ENCODE measurements around the gene ETV3. TPM values are rescaled to one million over a fixed set of nuclear protein-coding genes. Genes with fewer than 3 reads are reported as not detected.
A peak's percentile ranks its signal among the peaks of the same experiment; 100 is the strongest.

The ETV3 gene
- total RNA-seq, 2 experiments from 2014 or later, result 11.1 to 20.4 TPM

- Histone ChIP-seq H4K20me1 (ENCODE audit: insufficient read depth, low read length) (no peaks in the 10 kb centered on the region), H3K9me2 (ENCODE audit: insufficient read depth, low read length) (no peaks in the 10 kb centered on the region), H3K4me2 (ENCODE audit: low read length) (peak overlapping the region; percentile 56), H3K4me1 (ENCODE audit: insufficient read depth, low read length, poor library complexity, severe bottlenecking) (no peaks in the 10 kb centered on the region), H3K36me3 (ENCODE audit: insufficient read depth, low read length) (no peaks in the 10 kb centered on the region), H2AFZ (ENCODE audit: low read length) (no peak overlapping the region), H3K9me3 (ENCODE audit: low read length) (no peaks in the 10 kb centered on the region), H3K27ac (ENCODE audit: low read depth, low read length, poor library complexity, severe bottlenecking) (no peak overlapping the region), H3K4me3 (ENCODE audit: low read depth, low read length, poor library complexity, severe bottlenecking) (no peak overlapping the region), H3K79me2 (ENCODE audit: insufficient read depth, low read depth, low read length) (no peaks in the 10 kb centered on the region)
- ChIA-PET POLR2A (interaction anchor here (0.6 kb wide), 1 partner anchor 46 kb away, joined by 5 read pairs; no protein-coding TSS in a partner anchor), CTCF (ENCODE audit: unreplicated experiment) (interaction anchor here (1.0 to 1.2 kb wide), 2 partner anchors 66 to 75 kb away, joined by 3 to 5 read pairs; no protein-coding TSS in a partner anchor)
- DNase-seq (ENCODE audit: low spot score), result peak; percentile 76
- TF ChIP-seq CTCF (conservative IDR thresholded peaks at IDR 0.05; ENCODE audit: low read length), result peak; percentile 91
- no peak for TF ChIP-seq EZH2phosphoT487 (IDR thresholded peaks at IDR 0.05; ENCODE audit: borderline replicate concordance, low read depth, low read length)
- intact Hi-C loops (cut with micrococcal nuclease; ENCODE audit: unreplicated experiment), result loop anchor here (1.0 kb wide), 1 partner anchor 66 kb away; no protein-coding TSS in a partner anchor
- no TSS peak for BruUV-seq (replicated peaks)
Observed at GRCh38 chr1:157156058-157156541, 17.9 kb upstream of the ETV3 start.

GRCh38 chr1:157155658-157156057, 17.5 kb upstream of the ETV3 start:
- no peaks in the 10 kb centered on the region for H3K4me1 ChIP-seq (ENCODE audit: insufficient read depth, low read length, poor library complexity, severe bottlenecking)
- no peak overlapping the region for H2AFZ ChIP-seq (ENCODE audit: low read length)
- no peaks in the 10 kb centered on the region for H3K9me3 ChIP-seq (ENCODE audit: low read length)
- intact Hi-C loops (cut with micrococcal nuclease; ENCODE audit: unreplicated experiment), result loop anchor here (1.0 kb wide), 1 partner anchor 65 kb away; no protein-coding TSS in a partner anchor
- H3K4me2 ChIP-seq (ENCODE audit: low read length), result peak overlapping the region; percentile 56
- no peak for DNase-seq (ENCODE audit: low spot score)
- POLR2A ChIA-PET, result interaction anchor here (0.6 kb wide), 1 partner anchor 46 kb away, joined by 5 read pairs; no protein-coding TSS in a partner anchor
- H3K4me3 ChIP-seq (ENCODE audit: low read depth, low read length, poor library complexity, severe bottlenecking), result no peak overlapping the region
- CTCF ChIA-PET (ENCODE audit: unreplicated experiment), result interaction anchor here (1.2 kb wide), 2 partner anchors 66 to 75 kb away, joined by 3 to 5 read pairs; no protein-coding TSS in a partner anchor
- H3K79me2 ChIP-seq (ENCODE audit: insufficient read depth, low read depth, low read length), result no peaks in the 10 kb centered on the region
- H3K36me3 ChIP-seq (ENCODE audit: insufficient read depth, low read length), result no peaks in the 10 kb centered on the region
- no peak overlapping the region for H3K27ac ChIP-seq (ENCODE audit: low read depth, low read length, poor library complexity, severe bottlenecking)
- no TSS peak for BruUV-seq (replicated peaks)
- TF ChIP-seq CTCF (conservative IDR thresholded peaks at IDR 0.05; ENCODE audit: low read length), result no peak
- TF ChIP-seq EZH2phosphoT487 (IDR thresholded peaks at IDR 0.05; ENCODE audit: borderline replicate concordance, low read depth, low read length), result no peak
- no peaks in the 10 kb centered on the region for H3K9me2 ChIP-seq (ENCODE audit: insufficient read depth, low read length)
- no peaks in the 10 kb centered on the region for H4K20me1 ChIP-seq (ENCODE audit: insufficient read depth, low read length)

GRCh38 chr1:157154940-157155514, 16.8 kb upstream of the ETV3 start:
- intact Hi-C loops (cut with micrococcal nuclease; ENCODE audit: unreplicated experiment), result no loop called here
- Histone ChIP-seq H4K20me1 (ENCODE audit: insufficient read depth, low read length) (no peaks in the 10 kb centered on the region), H3K27ac (ENCODE audit: low read depth, low read length, poor library complexity, severe bottlenecking) (no peak overlapping the region), H3K79me2 (ENCODE audit: insufficient read depth, low read depth, low read length) (no peaks in the 10 kb centered on the region), H3K9me3 (ENCODE audit: low read length) (no peaks in the 10 kb centered on the region), H3K4me3 (ENCODE audit: low read depth, low read length, poor library complexity, severe bottlenecking) (no peak overlapping the region), H3K4me2 (ENCODE audit: low read length) (no peak overlapping the region), H3K4me1 (ENCODE audit: insufficient read depth, low read length, poor library complexity, severe bottlenecking) (no peaks in the 10 kb centered on the region), H3K36me3 (ENCODE audit: insufficient read depth, low read length) (no peaks in the 10 kb centered on the region), H2AFZ (ENCODE audit: low read length) (no peak overlapping the region), H3K9me2 (ENCODE audit: insufficient read depth, low read length) (no peaks in the 10 kb centered on the region)
- TF ChIP-seq CTCF (conservative IDR thresholded peaks at IDR 0.05; ENCODE audit: low read length) (no peak), EZH2phosphoT487 (IDR thresholded peaks at IDR 0.05; ENCODE audit: borderline replicate concordance, low read depth, low read length) (no peak)
- no peak for DNase-seq (ENCODE audit: low spot score)
- ChIA-PET CTCF (ENCODE audit: unreplicated experiment) (interaction anchor here (1.2 kb wide), 1 partner anchor 65 kb away, joined by 5 read pairs; no protein-coding TSS in a partner anchor), POLR2A (no interaction called here)
- no TSS peak for BruUV-seq (replicated peaks)
